Heart right ventricle (tissue), 16 donors: Measurements from ENCODE around the gene ADORA2A. TPM values are rescaled to one million over a fixed set of nuclear protein-coding genes. Genes with fewer than 3 reads are reported as not detected.

ENCODE experiments used
- ATAC-seq, 8 donors: fragments of 200-7000 bp; cut with Tn5 transposase; one replicate each; pipeline ENCODE4 v1.9.1; 2020; ENCODE audit warnings: mild to moderate bottlenecking in 8 of 8, moderate library complexity in 8 of 8, moderate number of reproducible peaks in 1 of 8
- DNase-seq, 2 donors: peaks; one replicate each; pipeline ENCODE4 v3.0.0-alpha.2; 2020
- H3K27ac ChIP-seq, 10 donors: fragments of 200-600 bp; sonication (generic) in 2 of 10; one replicate each; pipeline versions ENCODE4 v1.5.0 to v1.8.0; 2020 to 2022; ENCODE audit warnings: mild to moderate bottlenecking in 3 of 10
- H3K27me3 ChIP-seq, 7 donors: fragments of 200-600 bp; one replicate each; pipeline ENCODE4 v1.8.0; 2021 to 2022; ENCODE audit warnings: mild to moderate bottlenecking in 2 of 7
- H3K36me3 ChIP-seq, 9 donors: fragments of 200-600 bp; sonication (generic) in 1 of 9; one replicate each; pipeline versions ENCODE4 v1.5.0 to v1.8.0; 2020 to 2022; ENCODE audit warnings: mild to moderate bottlenecking in 2 of 9
- H3K4me1 ChIP-seq, 9 donors: fragments of 200-600 bp; sonication (generic) in 1 of 9; one replicate each; pipeline versions ENCODE4 v1.5.0 to v1.8.0; 2020 to 2022; ENCODE audit warnings: mild to moderate bottlenecking in 4 of 9
- H3K4me3 ChIP-seq, 10 donors: fragments of 200-600 bp; sonication (generic) in 2 of 10; one replicate each; pipeline versions ENCODE4 v1.5.0 to v1.8.0; 2020 to 2022; ENCODE audit warnings: mild to moderate bottlenecking in 7 of 10, moderate library complexity in 2 of 10
- H3K9me3 ChIP-seq, 11 donors: fragments of 200-600 bp in 10 of 11; sonication (generic) in 2 of 11; one replicate each; pipeline versions ENCODE4 v1.5.0 to v1.8.0; 2013 to 2022; ENCODE audit warnings: mild to moderate bottlenecking in 2 of 11, control low read depth in 1 of 11, moderate library complexity in 1 of 11
- CTCF ChIP-seq, 9 donors: fragments of 200-600 bp; sonication (generic) in 2 of 9; IDR thresholded peaks; one replicate each; pipeline versions ENCODE4 v1.5.0 to v1.8.0; 2021 to 2022; ENCODE audit warnings: antibody characterized with exemption in 9 of 9, mild to moderate bottlenecking in 5 of 9, moderate library complexity in 1 of 9
- WGBS, 2 donors: extraction: QIAGEN DNeasy Blood & Tissue Kit; methylation state at CpG; one replicate each; pipeline ENCODE4 v1.1.7; 2013; ENCODE audit warnings: inconsistent platforms in 1 of 2; 5-methylcytosine and 5-hydroxymethylcytosine counted together
- intact Hi-C, 10 donors: fragments of 100-400 bp; cut with DNase I; formaldehyde crosslinking; loops; one replicate each; pipeline versions ENCODE4 v1.11.1 to v1.14.2; 2022
- polyA plus RNA-seq, 2 donors: library from polyadenylated mRNA; stranded (reverse); fragments of 200-250 nt; gene quantifications; one replicate each; pipeline ENCODE4 v1.2.3, GENCODE V29; 2013
- total RNA-seq, 10 donors: library from RNA; stranded (reverse); fragmentation: NEBNext Ultra II Directional in 3 of 10; extraction: Animal tissue kit (Norgen Biotek cat#: 25700) in 3 of 10; gene quantifications; one replicate each; pipeline versions ENCODE4 v1.2.1 to v1.2.4, GENCODE V29; 2021 to 2023
- donor health status: Arrhythmogenic right ventricular cardiomyopathy.
- donor health status: ischemic (EF 13 %, LVEDD 7.1; RV severe dilation, severe dysfunction).
- donor health status: healthy with polysubstance abuse.
- donor health status: DM: no; HTN: yes; CAD: no.
- donor health status: DM: no; HTN: no; CAD: no.
- donor health status: ischemic (EF 25% LVEDD 6.9; RV normal size, moderate dysfunction).
- donor health status: ischemic (EF 25% LVEDD 5.7; RV mildly dilated, moderate dysfunction).
- donor health status: healthy.
- donor health status: DM: yes; HTN: yes; CAD: no.
- donor health status: Ischemic cardiomyopathy.
- donor health status: ischemic (EF 35%, LVEDD 5.7; RV mildly dilated, moderate dysfunction).
- donor health status: nonischemic (EF 11% LVEDD 7.7; RV severe dilation, severe dysfunction).
- donor health status: DM: yes; HTN: yes; CAD: no.
- donor health status: PGD.
- donor health status: ischemic (EF 29% LVEDD 5.4; RV normal size, mild dysfunction).
- donor health status: nonischemic (EF 23%, LVEDD 6.1; RV moderate dilation, normal function).

ADORA2A gene
- total and polyA plus RNA-seq, 12 donors = 1.5 to 9.7 (median 4.1) TPM

GRCh38 chr22:24416095-24416494 lies 11.3 kb upstream of the ADORA2A start:
- no peak for TF ChIP-seq CTCF (IDR thresholded peaks at IDR 0.05)
- WGBS, 2 donors = 91 to 93% methylated on average over 8 of the region's 8 CpGs
- ATAC-seq (no peak), DNase-seq (no peak)
- H3K4me1 ChIP-seq = peaks cover 9 to 35% (median 21%) of the 10 kb centered on the region in 9 donors
- intact Hi-C loops = no loop called here
- H3K27ac ChIP-seq = no peak overlapping the region
- H3K27me3 ChIP-seq = no peaks in the 10 kb centered on the region
- no peaks in the 10 kb centered on the region for H3K9me3 ChIP-seq
- no peak overlapping the region for H3K4me3 ChIP-seq
- peaks cover 0 to 70% (median 15%) of the 10 kb centered on the region in 9 donors for H3K36me3 ChIP-seq

- intact Hi-C loops = no loop called here
- Histone ChIP-seq H3K36me3 (peaks cover 0 to 67% (median 15%) of the 10 kb centered on the region in 9 donors), H3K27me3 (no peaks in the 10 kb centered on the region), H3K4me3 (no peak overlapping the region), H3K4me1 (peaks cover 14 to 40% (median 25%) of the 10 kb centered on the region in 9 donors), H3K9me3 (no peaks in the 10 kb centered on the region), H3K27ac (no peak overlapping the region)
- WGBS, 2 donors = 78 to 81% methylated on average over 6 of the region's 6 CpGs
- no peak for ATAC-seq
- TF ChIP-seq CTCF (IDR thresholded peaks at IDR 0.05) = no peak
- DNase-seq = no peak
These were observed 10.8 kb upstream of the ADORA2A start for GRCh38 chr22:24416611-24417010.

GRCh38 chr22:24417200-24417599 lies 10.2 kb upstream of the ADORA2A start:
- 89 to 91% methylated on average over 7 of the region's 7 CpGs for WGBS, 2 donors
- H3K4me1 ChIP-seq = peaks cover 14 to 46% (median 29%) of the 10 kb centered on the region in 9 donors
- H3K27me3 ChIP-seq = no peaks in the 10 kb centered on the region
- intact Hi-C loops = no loop called here
- DNase-seq (no peak), ATAC-seq (no peak)
- no peak overlapping the region for H3K4me3 ChIP-seq
- no peak overlapping the region for H3K27ac ChIP-seq
- TF ChIP-seq CTCF (IDR thresholded peaks at IDR 0.05) = no peak
- no peaks in the 10 kb centered on the region for H3K9me3 ChIP-seq
- H3K36me3 ChIP-seq = peaks cover 0 to 61% (median 15%) of the 10 kb centered on the region in 9 donors

- Histone ChIP-seq H3K9me3 (no peaks in the 10 kb centered on the region), H3K36me3 (peaks cover 0 to 52% (median 15%) of the 10 kb centered on the region in 9 donors), H3K27ac (no peak overlapping the region), H3K27me3 (no peaks in the 10 kb centered on the region), H3K4me3 (no peak overlapping the region), H3K4me1 (peaks cover 17 to 54% (median 36%) of the 10 kb centered on the region in 9 donors)
- intact Hi-C loops = no loop called here
- no peak for DNase-seq
- no peak for TF ChIP-seq CTCF (IDR thresholded peaks at IDR 0.05)
- 89 to 93% methylated on average over 16 of the region's 16 CpGs for WGBS, 2 donors
- ATAC-seq = no peak
These were observed 9.3 kb upstream of the ADORA2A start for GRCh38 chr22:24417901-24418641.
